ENCODE measurements around the gene ZNF839. TPM values are rescaled to one million over a fixed set of nuclear protein-coding genes. Genes with fewer than 3 reads are reported as not detected.

Gene ZNF839
- polyA plus RNA-seq, 3 donors = 0.47 to 17.0 (median 1.7) TPM

DNA sequence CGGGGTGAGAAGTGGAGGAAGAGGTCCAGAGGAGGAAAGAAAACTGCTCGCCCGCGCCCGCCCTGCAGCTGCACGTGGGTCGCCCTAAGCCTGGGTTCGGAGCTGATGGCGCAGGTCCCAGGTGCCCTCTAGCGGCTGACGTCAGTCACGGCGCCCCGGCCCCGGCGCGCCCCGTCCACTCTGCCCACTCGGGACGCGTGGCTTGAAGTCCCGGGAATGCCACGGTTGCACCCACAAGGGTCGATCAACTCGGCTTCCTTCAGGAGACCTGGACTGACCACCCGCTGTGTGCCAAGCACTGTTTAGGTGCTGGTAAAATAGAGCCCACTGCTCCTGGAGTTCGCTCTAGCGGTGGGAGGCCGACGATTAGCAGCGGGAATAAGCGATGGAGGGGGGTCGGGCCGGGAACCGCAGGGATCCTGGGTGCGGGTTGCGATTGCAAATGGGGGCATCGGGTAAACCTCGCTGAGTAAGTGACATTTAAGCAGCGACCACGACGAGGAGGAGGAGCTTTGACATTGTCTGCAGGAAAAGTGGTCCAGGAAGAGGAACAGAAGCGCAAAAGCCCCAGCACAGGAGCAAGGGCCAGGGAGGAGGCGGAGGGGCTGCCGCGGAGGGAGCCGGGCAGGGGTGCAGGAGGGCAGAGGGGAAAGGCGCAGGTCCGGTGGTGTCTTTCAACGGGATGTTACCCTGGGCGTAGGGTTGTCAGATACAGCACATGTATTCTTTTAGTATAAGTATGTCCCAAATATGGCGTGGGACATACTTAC is 5.1 kb upstream of the ZNF839 start:
- Histone ChIP-seq H3K36me3 (replicated peaks in 1 of 2; ENCODE audit: control insufficient read depth in 1 of 2, insufficient read depth in 2 of 2, low read length in 2 of 2) (no peaks in the 10 kb centered on the region), H2AFZ (ENCODE audit: insufficient read depth, low read depth, low read length, poor library complexity, severe bottlenecking) (peak overlapping the region; percentile 89), H3K4me2 (replicated peaks; ENCODE audit: extremely low read depth, low read length, poor library complexity, severe bottlenecking) (peak overlapping the region; percentile 97), H4K20me1 (ENCODE audit: insufficient read depth, low read length) (no peaks in the 10 kb centered on the region), H3K27me3 (ENCODE audit: control insufficient read depth in 2 of 2, insufficient read depth in 2 of 2, low read length in 2 of 2) (no peaks in the 10 kb centered on the region), H3K9ac (ENCODE audit: insufficient read depth, low read length, poor library complexity, severe bottlenecking) (peak overlapping the region; percentile 32), H3K9me3 (replicated peaks in 1 of 2; ENCODE audit: control insufficient read depth in 1 of 2, insufficient read depth in 1 of 2, low read length in 2 of 2) (no peaks in the 10 kb centered on the region), H3K27ac (ENCODE audit: low read depth in 1 of 2, low read length in 2 of 2) (no peak overlapping the region), H3K79me2 (ENCODE audit: insufficient read depth, low read length) (no peaks in the 10 kb centered on the region), H3K4me1 (ENCODE audit: control insufficient read depth in 1 of 2, insufficient read depth in 2 of 2, low read length in 2 of 2) (peaks cover 45 to 49% of the 10 kb centered on the region in 2 donors), H3K4me3 (replicated peaks in 1 of 3; ENCODE audit: low read depth in 2 of 3, low read length in 3 of 3) (peak overlapping the region; percentile 40 to 82 (median 54))
- DNase-seq = peak; percentile 67 to 79 (median 77)
- no peaks in the 10 kb centered on the region for H3K9me3 Mint-ChIP-seq
- H3K27me3 Mint-ChIP-seq (ENCODE audit: low read depth in 3 of 3) = peaks cover 4 to 13% (median 5%) of the 10 kb centered on the region in 3 donors
- peaks cover 44% of the 10 kb centered on the region for H3K4me1 Mint-ChIP-seq
- WGBS (ENCODE audit: insufficient coverage) = under 1% methylated on average over 49 of the region's 52 CpGs
- H3K27ac Mint-ChIP-seq = peak overlapping the region in 4 of 7 donors; percentile 25 to 75 (median 72)
- TF ChIP-seq, protein P1, sequence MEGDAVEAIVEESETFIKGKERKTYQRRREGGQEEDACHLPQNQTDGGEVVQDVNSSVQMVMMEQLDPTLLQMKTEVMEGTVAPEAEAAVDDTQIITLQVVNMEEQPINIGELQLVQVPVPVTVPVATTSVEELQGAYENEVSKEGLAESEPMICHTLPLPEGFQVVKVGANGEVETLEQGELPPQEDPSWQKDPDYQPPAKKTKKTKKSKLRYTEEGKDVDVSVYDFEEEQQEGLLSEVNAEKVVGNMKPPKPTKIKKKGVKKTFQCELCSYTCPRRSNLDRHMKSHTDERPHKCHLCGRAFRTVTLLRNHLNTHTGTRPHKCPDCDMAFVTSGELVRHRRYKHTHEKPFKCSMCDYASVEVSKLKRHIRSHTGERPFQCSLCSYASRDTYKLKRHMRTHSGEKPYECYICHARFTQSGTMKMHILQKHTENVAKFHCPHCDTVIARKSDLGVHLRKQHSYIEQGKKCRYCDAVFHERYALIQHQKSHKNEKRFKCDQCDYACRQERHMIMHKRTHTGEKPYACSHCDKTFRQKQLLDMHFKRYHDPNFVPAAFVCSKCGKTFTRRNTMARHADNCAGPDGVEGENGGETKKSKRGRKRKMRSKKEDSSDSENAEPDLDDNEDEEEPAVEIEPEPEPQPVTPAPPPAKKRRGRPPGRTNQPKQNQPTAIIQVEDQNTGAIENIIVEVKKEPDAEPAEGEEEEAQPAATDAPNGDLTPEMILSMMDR (IDR thresholded peaks at IDR 0.05) = peak; percentile 99
- intact Hi-C loops (cut with micrococcal nuclease) = loop anchor here in 1 of 2 donors (2.0 to 10.0 kb wide), 6 partner anchors 48 to 350 kb away; partner anchors contain the start of genes CINP, DYNC1H1, HSP90AA1 and TECPR2
- no peaks in the 10 kb centered on the region for H3K36me3 Mint-ChIP-seq
- peak overlapping the region; percentile 83 to 95 for H3K4me3 Mint-ChIP-seq

DNA sequence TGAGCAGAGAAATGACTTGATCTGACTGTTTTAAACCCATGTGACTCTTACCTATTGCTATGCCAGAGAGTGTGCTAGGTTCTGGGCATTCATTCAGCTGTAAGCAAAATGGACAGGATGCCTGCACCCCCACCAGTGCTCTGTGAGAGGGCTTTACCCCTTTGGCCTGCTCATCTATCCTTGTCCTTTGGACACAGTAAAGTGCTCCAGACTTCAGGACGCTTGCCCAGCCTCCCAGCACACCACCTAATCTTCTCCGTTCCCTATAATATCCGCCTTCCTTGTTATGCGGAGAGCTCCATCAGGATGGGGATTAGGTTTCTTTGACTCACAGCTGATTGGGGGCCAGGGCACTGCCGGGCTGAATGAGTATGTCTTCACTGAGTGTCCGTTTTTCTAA is 4.4 kb upstream of the ZNF839 start:
- peak overlapping the region; percentile 24 to 83 for H3K4me3 Mint-ChIP-seq

More for the DNA sequence above, 4.4 kb upstream of the ZNF839 start:
- intact Hi-C loops (cut with micrococcal nuclease) = loop anchor here in 1 of 2 donors (2.0 to 10.0 kb wide), 6 partner anchors 47 to 350 kb away; partner anchors contain the start of genes CINP, DYNC1H1, HSP90AA1 and TECPR2
- Mint-ChIP-seq H3K4me1 (peaks cover 45% of the 10 kb centered on the region), H3K27me3 (ENCODE audit: low read depth in 3 of 3) (peaks cover 4 to 13% (median 5%) of the 10 kb centered on the region in 3 donors), H3K9me3 (no peaks in the 10 kb centered on the region), H3K36me3 (no peaks in the 10 kb centered on the region), H3K27ac (no peak overlapping the region)
- Histone ChIP-seq H4K20me1 (ENCODE audit: insufficient read depth, low read length) (no peaks in the 10 kb centered on the region), H3K9ac (ENCODE audit: insufficient read depth, low read length, poor library complexity, severe bottlenecking) (no peak overlapping the region), H3K4me2 (replicated peaks; ENCODE audit: extremely low read depth, low read length, poor library complexity, severe bottlenecking) (peak overlapping the region; percentile 97), H3K27ac (ENCODE audit: low read depth in 1 of 2, low read length in 2 of 2) (no peak overlapping the region), H3K36me3 (replicated peaks in 1 of 2; ENCODE audit: control insufficient read depth in 1 of 2, insufficient read depth in 2 of 2, low read length in 2 of 2) (no peaks in the 10 kb centered on the region), H3K79me2 (ENCODE audit: insufficient read depth, low read length) (no peaks in the 10 kb centered on the region), H2AFZ (ENCODE audit: insufficient read depth, low read depth, low read length, poor library complexity, severe bottlenecking) (no peak overlapping the region), H3K4me1 (ENCODE audit: control insufficient read depth in 1 of 2, insufficient read depth in 2 of 2, low read length in 2 of 2) (peaks cover 47 to 51% of the 10 kb centered on the region in 2 donors), H3K27me3 (ENCODE audit: control insufficient read depth in 2 of 2, insufficient read depth in 2 of 2, low read length in 2 of 2) (no peaks in the 10 kb centered on the region), H3K9me3 (replicated peaks in 1 of 2; ENCODE audit: control insufficient read depth in 1 of 2, insufficient read depth in 1 of 2, low read length in 2 of 2) (no peaks in the 10 kb centered on the region), H3K4me3 (replicated peaks in 1 of 3; ENCODE audit: low read depth in 2 of 3, low read length in 3 of 3) (no peak overlapping the region)
- no peak for DNase-seq
- TF ChIP-seq, protein P1 (IDR thresholded peaks at IDR 0.05) = no peak
- 83% methylated on average over 2 of the region's 6 CpGs for WGBS (ENCODE audit: insufficient coverage)

Measured in CD14-positive monocyte (primary cell).